Colonic mucosa (tissue), 4 donors: ENCODE data around the gene MYOF. TPM values are rescaled to one million over a fixed set of nuclear protein-coding genes. Genes with fewer than 3 reads are reported as not detected.

Experiments used
- DNase-seq: peaks from one replicate; pipeline ENCODE4 v3.0.0-alpha.2; 2020
- H3K27ac ChIP-seq: fragments of 200-600 bp; one replicate; pipeline ENCODE4 v1.8.0; 2021
- H3K27me3 ChIP-seq: fragments of 200-600 bp; one replicate; pipeline ENCODE4 v1.8.0; 2021
- H3K36me3 ChIP-seq: fragments of 200-600 bp; one replicate; pipeline ENCODE4 v1.8.0; 2021
- H3K4me1 ChIP-seq: fragments of 200-600 bp; one replicate; pipeline ENCODE4 v1.8.0; 2021; ENCODE audit warnings: mild to moderate bottlenecking
- H3K4me3 ChIP-seq: fragments of 200-600 bp; one replicate; pipeline ENCODE4 v1.8.0; 2021
- H3K9ac ChIP-seq, 2 donors: one replicate each; pipeline ENCODE4 v1.7.0; 2013; ENCODE audit warnings: control low read depth in 2 of 2, low read depth in 2 of 2, low read length in 2 of 2
- H3K9me3 ChIP-seq: fragments of 200-600 bp; one replicate; pipeline ENCODE4 v1.8.0; 2021
- CTCF ChIP-seq: fragments of 200-600 bp; IDR thresholded peaks from one replicate; pipeline ENCODE4 v1.8.0; 2022; ENCODE audit warnings: antibody characterized with exemption, mild to moderate bottlenecking
- intact Hi-C: fragments of 100-400 bp; cut with DNase I; formaldehyde crosslinking; loops from one replicate; pipeline ENCODE4 v1.14.1; 2022
- total RNA-seq, 2 donors: library from RNA; stranded (reverse); fragmentation: NEBNext Ultra II Directional in 1 of 2; extraction: Animal tissue kit (Norgen Biotek cat#: 25700) in 1 of 2; gene quantifications; one replicate each; pipeline ENCODE4 v1.2.1, GENCODE V29; 2021
- donor health status: healthy.
- donor health status: DM: no; HTN: no; CAD: no.
- donor health status: DM: no; HTN: no; CAD: no.

Gene MYOF
- total RNA-seq, 2 donors from 2014 or later: 88.1 to 90.9 TPM

DNA sequence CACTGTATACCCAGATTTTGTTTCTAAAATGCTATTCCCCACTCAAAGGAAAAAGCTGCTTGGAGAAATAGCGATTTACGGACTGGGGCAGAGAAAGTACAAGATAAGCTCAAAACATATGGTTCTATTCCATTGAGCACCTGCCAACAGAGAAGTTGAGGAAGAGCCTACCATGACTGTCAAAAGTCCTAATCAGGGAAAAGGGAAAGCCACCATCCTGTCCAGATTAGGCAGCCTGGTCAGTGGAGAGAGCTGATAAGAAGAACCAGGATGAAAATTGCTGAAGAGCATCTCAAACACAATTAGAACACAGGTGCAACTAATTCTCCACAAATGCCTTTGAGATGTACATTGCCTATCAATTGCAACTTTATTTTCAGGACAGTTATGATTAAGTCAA, 104.1 kb downstream of the MYOF start:
- no peak overlapping the region for H3K4me3 ChIP-seq
- H3K27me3 ChIP-seq: no peaks in the 10 kb centered on the region
- H3K27ac ChIP-seq: no peak overlapping the region
- intact Hi-C loops: loop anchor here (10.0 kb wide), 1 partner anchor 307 kb away; no protein-coding TSS in a partner anchor
- H3K9me3 ChIP-seq: no peaks in the 10 kb centered on the region
- no peaks in the 10 kb centered on the region for H3K4me1 ChIP-seq
- H3K9ac ChIP-seq: no peak overlapping the region
- DNase-seq: no peak
- H3K36me3 ChIP-seq: peaks cover 3% of the 10 kb centered on the region
- no peak for TF ChIP-seq CTCF

- no peaks in the 10 kb centered on the region for H3K27me3 ChIP-seq
- no peaks in the 10 kb centered on the region for H3K9me3 ChIP-seq
- intact Hi-C loops: loop anchor here (1.0 to 10.0 kb wide), 2 partner anchors 108 to 308 kb away; no protein-coding TSS in a partner anchor
- H3K4me3 ChIP-seq: no peak overlapping the region
- H3K4me1 ChIP-seq: no peaks in the 10 kb centered on the region
- DNase-seq: peak; percentile 75
- peak overlapping the region in 1 of 2 donors; percentile 23 for H3K9ac ChIP-seq
- H3K27ac ChIP-seq: peak overlapping the region; percentile 62
- peaks cover 3% of the 10 kb centered on the region for H3K36me3 ChIP-seq
- peak; percentile 90 for TF ChIP-seq CTCF
Observed at GRCh38 chr10:93376372-93377293, 105.5 kb downstream of the MYOF start.

- H3K36me3 ChIP-seq: no peaks in the 10 kb centered on the region
- intact Hi-C loops: loop anchor here (10.0 kb wide), 1 partner anchor 314 kb away; no protein-coding TSS in a partner anchor
- no peak for DNase-seq
- H3K4me3 ChIP-seq: no peak overlapping the region
- no peak overlapping the region for H3K27ac ChIP-seq
- no peaks in the 10 kb centered on the region for H3K9me3 ChIP-seq
- no peak overlapping the region for H3K9ac ChIP-seq
- no peaks in the 10 kb centered on the region for H3K27me3 ChIP-seq
- TF ChIP-seq CTCF: no peak
- H3K4me1 ChIP-seq: no peaks in the 10 kb centered on the region
Observed at GRCh38 chr10:93370961-93371360, 111.2 kb downstream of the MYOF start.

DNA sequence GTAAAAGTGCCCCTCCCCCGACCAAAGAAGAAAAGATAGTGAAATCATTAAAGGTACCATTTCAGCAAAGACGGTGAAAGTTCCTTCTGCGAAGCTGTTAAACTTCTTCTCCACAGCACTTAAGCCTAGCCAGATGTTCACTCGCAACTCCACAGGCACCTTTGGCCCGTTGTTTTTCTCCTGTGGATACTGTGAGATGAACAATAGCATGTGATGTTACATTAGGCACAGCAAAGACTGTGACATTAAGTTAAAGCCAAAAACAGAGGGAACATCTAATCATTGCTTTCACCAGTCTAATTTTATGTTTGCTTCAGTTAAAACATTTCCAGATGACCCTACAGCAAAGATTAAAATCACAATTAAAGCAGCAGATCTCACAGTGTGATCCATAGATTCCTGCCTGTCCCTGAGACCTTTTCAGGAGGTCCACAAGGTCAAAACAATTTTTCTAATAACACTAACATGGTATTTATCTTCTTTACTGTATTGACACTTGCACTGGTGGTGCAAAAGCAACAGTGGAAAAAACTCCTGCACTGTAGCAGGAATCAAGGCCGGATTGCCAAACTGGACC, 112.5 kb downstream of the MYOF start:
- Histone ChIP-seq H3K27me3 (no peaks in the 10 kb centered on the region), H3K9me3 (no peaks in the 10 kb centered on the region), H3K4me3 (no peak overlapping the region), H3K36me3 (no peaks in the 10 kb centered on the region), H3K4me1 (no peaks in the 10 kb centered on the region), H3K27ac (no peak overlapping the region), H3K9ac (no peak overlapping the region)
- no peak for TF ChIP-seq CTCF
- no peak for DNase-seq
- intact Hi-C loops: loop anchor here (10.0 kb wide), 1 partner anchor 315 kb away; no protein-coding TSS in a partner anchor

- H3K27ac ChIP-seq: no peak overlapping the region
- H3K9me3 ChIP-seq: no peaks in the 10 kb centered on the region
- intact Hi-C loops: no loop called here
- no peak for TF ChIP-seq CTCF
- H3K4me1 ChIP-seq: no peaks in the 10 kb centered on the region
- H3K4me3 ChIP-seq: no peak overlapping the region
- no peak for DNase-seq
- no peaks in the 10 kb centered on the region for H3K27me3 ChIP-seq
- no peak overlapping the region for H3K9ac ChIP-seq
- H3K36me3 ChIP-seq: no peaks in the 10 kb centered on the region
Observed at GRCh38 chr10:93368210-93368609, 113.9 kb downstream of the MYOF start.
